ENCODE measurements around the gene OPRM1. TPM values are rescaled to one million over a fixed set of nuclear protein-coding genes. Genes with fewer than 3 reads are reported as not detected.
"Not testable (repeated sequence)": the region's sequence is repeated elsewhere in the genome, so short reads cannot be mapped to it uniquely, and the experiment has no call there.

The OPRM1 gene
- total RNA-seq, 4 donors from 2014 or later: 0.40 to 1.2 (median 0.88) TPM

- H3K9me3 ChIP-seq: peaks cover 0 to 12% (median 2%) of the 10 kb centered on the region in 4 donors
- 85% methylated on average over 3 of the region's 3 CpGs for WGBS
These were observed 148.2 kb downstream of the OPRM1 start for GRCh38 chr6:154187203-154187602.

GRCh38 chr6:154187714-154188113 is 148.7 kb downstream of the OPRM1 start:
- no peak for TF ChIP-seq POLR2AphosphoS5 (IDR thresholded peaks at IDR 0.05)
- TF ChIP-seq EP300 (IDR thresholded peaks at IDR 0.05): no peak
- no peak for TF ChIP-seq POLR2A (IDR thresholded peaks at IDR 0.05; ENCODE audit: low read depth)
- TF ChIP-seq CTCF (IDR thresholded peaks at IDR 0.05): no peak
- intact Hi-C loops (cut with DNase I): no loop called here
- H3K9me3 ChIP-seq: peaks cover 0 to 11% (median 1%) of the 10 kb centered on the region in 4 donors

More at GRCh38 chr6:154187203-154187602, 148.2 kb downstream of the OPRM1 start:
- intact Hi-C loops (cut with DNase I): no loop called here
- TF ChIP-seq CTCF (IDR thresholded peaks at IDR 0.05) (no peak), EP300 (IDR thresholded peaks at IDR 0.05) (no peak), POLR2AphosphoS5 (IDR thresholded peaks at IDR 0.05) (no peak), POLR2A (IDR thresholded peaks at IDR 0.05; ENCODE audit: low read depth) (no peak)
- Histone ChIP-seq H3K36me3 (no peaks in the 10 kb centered on the region), H3K27me3 (no peaks in the 10 kb centered on the region), H3K4me3 (no peak overlapping the region), H3K4me1 (no peaks in the 10 kb centered on the region), H3K27ac (replicated peaks in 1 of 4) (no peak overlapping the region)
- no peak for DNase-seq (ENCODE audit: extremely low spot score)

GRCh38 chr6:154196333-154196885 is 157.4 kb downstream of the OPRM1 start:
- no peak for TF ChIP-seq CTCF (IDR thresholded peaks at IDR 0.05)
- no peak for TF ChIP-seq POLR2A (IDR thresholded peaks at IDR 0.05; ENCODE audit: low read depth)
- intact Hi-C loops (cut with DNase I): no loop called here
- 71% methylated on average over 1 of the region's 1 CpG for WGBS
- no peak for DNase-seq (ENCODE audit: extremely low spot score)
- Histone ChIP-seq H3K9me3 (no peaks in the 10 kb centered on the region), H3K27ac (replicated peaks in 1 of 4) (no peak overlapping the region), H3K36me3 (no peaks in the 10 kb centered on the region), H3K27me3 (no peaks in the 10 kb centered on the region), H3K4me1 (peaks cover 0 to 12% (median 7%) of the 10 kb centered on the region in 4 donors), H3K4me3 (no peak overlapping the region)

More at GRCh38 chr6:154187714-154188113, 148.7 kb downstream of the OPRM1 start:
- no peak overlapping the region for H3K27ac ChIP-seq (replicated peaks in 1 of 4)
- no peak for DNase-seq (ENCODE audit: extremely low spot score)
- no peaks in the 10 kb centered on the region for H3K36me3 ChIP-seq
- H3K27me3 ChIP-seq: no peaks in the 10 kb centered on the region
- no peaks in the 10 kb centered on the region for H3K4me1 ChIP-seq
- no peak overlapping the region for H3K4me3 ChIP-seq

- H3K4me1 ChIP-seq: peaks cover 0 to 12% (median 7%) of the 10 kb centered on the region in 4 donors
- no peak overlapping the region for H3K4me3 ChIP-seq
- intact Hi-C loops (cut with DNase I): no loop called here
- no peaks in the 10 kb centered on the region for H3K27me3 ChIP-seq
- no peak for DNase-seq (ENCODE audit: extremely low spot score)
- H3K27ac ChIP-seq (replicated peaks in 1 of 4): no peak overlapping the region
- TF ChIP-seq POLR2A (IDR thresholded peaks at IDR 0.05; ENCODE audit: low read depth): no peak
- TF ChIP-seq CTCF (IDR thresholded peaks at IDR 0.05): no peak
- TF ChIP-seq EP300 (IDR thresholded peaks at IDR 0.05): no peak
- no peak for TF ChIP-seq POLR2AphosphoS5 (IDR thresholded peaks at IDR 0.05)
- H3K36me3 ChIP-seq: no peaks in the 10 kb centered on the region
- H3K9me3 ChIP-seq: no peaks in the 10 kb centered on the region
These were observed 158.3 kb downstream of the OPRM1 start for GRCh38 chr6:154197196-154197860.

- intact Hi-C loops (cut with DNase I): not testable (repeated sequence)
These were observed 162.6 kb downstream of the OPRM1 start for GRCh38 chr6:154201688-154202087.

More at GRCh38 chr6:154201688-154202087, 162.6 kb downstream of the OPRM1 start:
- not testable (repeated sequence) for H3K27ac ChIP-seq (replicated peaks in 1 of 4); H3K36me3 ChIP-seq; H3K9me3 ChIP-seq; H3K27me3 ChIP-seq; H3K4me3 ChIP-seq; H3K4me1 ChIP-seq; DNase-seq (ENCODE audit: extremely low spot score)
- WGBS: 90% methylated on average over 4 of the region's 4 CpGs

Data from esophagus muscularis mucosa (tissue), 4 donors.